GM12878 (cell line): ENCODE results near the gene RHNO1.

Experiments used
- CHD2 ChIP-seq: IDR thresholded peaks from 2 replicates; pipeline ENCODE4 v1.6.1; 2011; ENCODE audit warnings: low read depth, low read length, improper control_type of control experiment, borderline replicate concordance
- ELK1 ChIP-seq: IDR thresholded peaks from 2 replicates; pipeline ENCODE4 v1.6.1; 2012; ENCODE audit warnings: low read depth, low read length, improper control_type of control experiment
- HDAC2 ChIP-seq: fragments of 200-600 bp; sonication (generic); IDR thresholded peaks from 2 replicates; pipeline ENCODE4 v1.6.1; 2017
- JUND ChIP-seq: IDR thresholded peaks from 2 replicates; pipeline ENCODE4 v1.6.1; 2012; ENCODE audit warnings: low read depth, mild to moderate bottlenecking, low read length, improper control_type of control experiment, moderate library complexity
- NR2F1 ChIP-seq: fragments of 450-650 bp; conservative IDR thresholded peaks from 2 replicates; pipeline ENCODE4 v1.6.1; 2017; ENCODE audit warnings: mild to moderate bottlenecking
- POLR2A ChIP-seq: IDR thresholded peaks from 2 replicates; pipeline ENCODE4 v1.6.1; 2011; ENCODE audit warnings: low read depth, mild to moderate bottlenecking, low read length
- POLR2AphosphoS5 ChIP-seq: IDR thresholded peaks from 2 replicates; pipeline ENCODE4 v1.6.1; 2011; ENCODE audit warnings: mild to moderate bottlenecking, low read length, inconsistent platforms
- RFX5 ChIP-seq: IDR thresholded peaks from 2 replicates; pipeline ENCODE4 v1.6.1; 2011; ENCODE audit warnings: low read depth, low read length, improper control_type of control experiment
- RUNX3 ChIP-seq: IDR thresholded peaks from 2 replicates; pipeline ENCODE4 v1.6.1; 2012; ENCODE audit warnings: low read length, inconsistent platforms
- SMC3 ChIP-seq: IDR thresholded peaks from 2 replicates; pipeline ENCODE4 v1.6.1; 2011; ENCODE audit warnings: low read length, improper control_type of control experiment, borderline replicate concordance
- TAF1 ChIP-seq: IDR thresholded peaks from 2 replicates; pipeline ENCODE4 v1.6.1; 2011; ENCODE audit warnings: mild to moderate bottlenecking, low read depth, low read length, borderline replicate concordance
- ZNF687 ChIP-seq: fragments of 450-650 bp; IDR thresholded peaks from 2 replicates; pipeline ENCODE4 v1.6.1; 2017; ENCODE audit warnings: mild to moderate bottlenecking, moderate library complexity

DNA sequence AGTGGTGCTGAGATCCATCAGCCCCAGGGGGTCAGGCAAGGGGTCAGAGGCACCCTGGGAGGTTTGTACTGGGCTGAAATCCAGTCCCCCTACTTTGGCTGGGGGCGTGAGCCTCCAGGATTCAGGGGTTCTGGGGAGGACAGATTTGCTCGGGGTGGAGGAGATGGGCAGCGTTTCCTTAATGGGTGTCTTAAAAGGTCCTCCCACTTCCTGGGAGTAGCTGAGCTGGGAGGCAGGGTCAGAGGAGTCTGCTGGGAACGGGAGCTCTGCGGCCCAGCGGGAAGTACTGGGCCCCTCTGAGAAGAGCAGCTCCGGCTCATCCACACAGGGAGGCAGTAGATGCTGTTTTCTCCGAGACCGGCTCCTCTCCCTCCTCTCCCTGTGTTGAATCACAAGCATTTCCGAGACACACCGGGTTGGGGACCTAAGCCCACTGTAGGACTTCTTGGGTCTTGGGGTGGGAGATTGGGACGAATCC, 18.0 kb upstream of the RHNO1 start:
- TF ChIP-seq ELK1: no peak
- TF ChIP-seq NR2F1: no peak
- TF ChIP-seq POLR2AphosphoS5: no peak
- no peak for TF ChIP-seq CHD2
- TF ChIP-seq TAF1: no peak
- no peak for TF ChIP-seq RFX5
- no peak for TF ChIP-seq RUNX3
- no peak for TF ChIP-seq ZNF687
- TF ChIP-seq HDAC2: no peak
- no peak for TF ChIP-seq JUND
- TF ChIP-seq POLR2A: no peak
- no peak for TF ChIP-seq SMC3
